NCI-H2196 (cell line): ENCODE data around the gene SBSN.

Source experiments
- DNase-seq: peaks from one replicate; lab custom pipeline; 2025; ENCODE audit not compliant: unreplicated experiment; lab: John Stamatoyannopoulos, UW

The SBSN gene, protein sequence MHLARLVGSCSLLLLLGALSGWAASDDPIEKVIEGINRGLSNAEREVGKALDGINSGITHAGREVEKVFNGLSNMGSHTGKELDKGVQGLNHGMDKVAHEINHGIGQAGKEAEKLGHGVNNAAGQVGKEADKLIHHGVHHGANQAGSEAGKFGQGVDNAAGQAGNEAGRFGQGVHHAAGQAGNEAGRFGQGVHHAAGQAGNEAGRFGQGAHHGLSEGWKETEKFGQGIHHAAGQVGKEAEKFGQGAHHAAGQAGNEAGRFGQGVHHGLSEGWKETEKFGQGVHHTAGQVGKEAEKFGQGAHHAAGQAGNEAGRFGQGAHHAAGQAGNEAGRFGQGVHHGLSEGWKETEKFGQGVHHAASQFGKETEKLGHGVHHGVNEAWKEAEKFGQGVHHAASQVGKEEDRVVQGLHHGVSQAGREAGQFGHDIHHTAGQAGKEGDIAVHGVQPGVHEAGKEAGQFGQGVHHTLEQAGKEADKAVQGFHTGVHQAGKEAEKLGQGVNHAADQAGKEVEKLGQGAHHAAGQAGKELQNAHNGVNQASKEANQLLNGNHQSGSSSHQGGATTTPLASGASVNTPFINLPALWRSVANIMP

DNA sequence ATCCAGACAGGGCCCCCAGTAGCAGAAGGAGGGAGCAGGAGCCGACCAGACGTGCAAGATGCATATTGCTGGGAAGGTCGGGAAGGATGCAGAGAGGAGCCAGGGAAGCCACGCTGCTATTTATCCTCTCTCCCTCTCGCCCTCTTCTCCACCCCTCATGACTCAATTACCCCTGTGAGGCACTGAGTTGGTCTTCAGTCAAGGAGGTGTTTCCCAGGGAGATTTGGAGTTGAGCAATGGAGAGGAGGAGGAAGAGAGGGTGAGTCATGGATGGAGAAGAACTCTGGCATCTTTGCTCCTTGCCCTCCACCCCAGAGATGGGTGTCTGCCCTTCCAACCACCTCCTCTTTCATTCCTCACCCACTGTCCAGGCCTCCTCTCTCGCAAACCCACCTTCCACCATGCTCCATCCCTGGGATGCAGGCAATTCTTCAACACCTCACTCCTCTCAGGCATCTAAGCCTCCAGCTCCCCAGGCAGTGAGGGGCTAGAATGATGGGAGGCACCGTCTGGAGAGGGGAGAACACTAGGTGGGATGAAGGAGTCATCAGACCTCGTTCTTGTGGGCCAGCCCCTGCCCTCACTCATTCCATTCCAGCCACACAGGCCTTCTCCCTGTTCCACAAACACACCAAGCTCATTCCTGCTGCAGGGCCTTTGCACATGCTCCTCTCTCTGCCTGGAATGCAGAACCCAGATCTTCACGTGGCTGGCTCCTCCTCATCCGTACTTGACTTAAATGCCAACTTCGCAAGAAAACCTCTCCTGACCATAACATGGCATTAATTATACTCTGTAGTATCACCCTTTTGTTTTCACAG, at the start of gene SBSN:
Gene SBSN (minus strand): TSS at position 94 of the 821 bp plus-strand sequence. CDS start 30 bp downstream, at position 64.
- DNase-seq, result no peak

DNA sequence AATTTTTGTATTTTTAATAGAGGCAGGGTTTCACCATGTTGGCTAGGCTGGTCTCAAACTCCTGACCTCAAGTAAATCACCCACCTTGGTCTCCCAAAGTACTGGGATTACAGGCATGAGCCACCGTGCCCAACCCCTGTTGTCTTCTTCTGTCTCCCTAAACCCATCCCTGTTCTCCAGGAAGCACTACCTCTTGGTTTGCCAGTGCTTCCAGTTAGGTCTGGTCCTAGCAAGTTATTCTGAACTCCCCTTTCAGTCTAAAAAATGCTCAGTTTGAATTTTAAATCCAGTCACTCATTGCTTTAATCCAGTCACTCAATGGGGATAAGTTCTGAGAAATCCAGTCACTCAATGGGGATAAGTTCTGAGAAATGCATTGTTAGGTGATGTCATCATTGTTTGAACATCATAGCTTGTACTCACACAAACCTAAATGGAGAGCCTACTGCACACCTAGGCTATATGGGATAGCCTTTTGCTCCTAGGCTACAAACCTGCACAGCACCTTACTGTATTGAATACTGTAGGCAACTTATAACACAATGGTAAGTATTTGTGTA, 43.4 kb upstream of the SBSN start:
- no peak for DNase-seq

DNA sequence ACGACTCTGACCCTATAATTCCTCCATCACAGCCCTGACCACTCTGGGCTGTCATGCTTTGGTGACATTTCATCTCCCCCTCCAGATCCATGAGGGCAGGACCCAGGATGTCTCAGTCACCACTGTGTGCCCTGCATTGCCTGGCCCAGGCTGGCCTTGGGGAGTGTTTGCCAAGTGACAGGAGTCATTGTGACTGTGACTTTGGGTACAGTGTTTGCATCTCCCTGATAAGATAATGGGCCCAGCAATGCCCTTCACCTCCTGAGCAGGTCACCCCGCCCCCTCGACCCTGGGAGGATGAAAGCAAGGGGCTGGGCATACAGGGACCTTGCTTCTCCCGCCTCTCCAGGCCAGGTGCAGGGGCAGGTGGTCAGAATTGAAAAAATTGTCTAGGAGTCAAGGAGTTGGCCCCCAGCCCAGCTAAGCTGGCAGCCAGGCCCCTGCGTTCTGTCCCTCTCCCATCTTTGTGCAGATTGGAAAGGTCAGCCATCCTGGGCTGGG, 41.2 kb upstream of the SBSN start:
- DNase-seq, result peak; percentile 9

DNA sequence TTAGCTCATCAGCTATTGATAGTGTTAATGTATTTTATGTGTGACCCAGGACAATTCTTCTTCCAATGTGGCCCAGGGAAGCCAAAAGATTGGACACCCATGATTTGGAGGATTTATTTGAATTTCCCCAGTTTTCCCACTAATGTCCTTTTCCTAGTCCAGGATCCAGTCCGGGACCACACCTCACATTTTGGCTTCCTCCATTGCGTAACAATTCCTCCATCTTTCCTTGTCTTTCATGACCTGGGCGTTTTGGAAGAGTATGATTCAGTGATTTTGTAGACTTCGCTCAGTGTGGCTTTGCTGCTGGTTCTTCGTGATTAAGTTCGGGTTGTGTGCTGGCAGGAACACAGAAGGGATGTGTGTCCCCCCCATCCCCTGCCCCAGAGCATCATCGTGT, 38.6 kb upstream of the SBSN start:
- DNase-seq, result no peak

DNA sequence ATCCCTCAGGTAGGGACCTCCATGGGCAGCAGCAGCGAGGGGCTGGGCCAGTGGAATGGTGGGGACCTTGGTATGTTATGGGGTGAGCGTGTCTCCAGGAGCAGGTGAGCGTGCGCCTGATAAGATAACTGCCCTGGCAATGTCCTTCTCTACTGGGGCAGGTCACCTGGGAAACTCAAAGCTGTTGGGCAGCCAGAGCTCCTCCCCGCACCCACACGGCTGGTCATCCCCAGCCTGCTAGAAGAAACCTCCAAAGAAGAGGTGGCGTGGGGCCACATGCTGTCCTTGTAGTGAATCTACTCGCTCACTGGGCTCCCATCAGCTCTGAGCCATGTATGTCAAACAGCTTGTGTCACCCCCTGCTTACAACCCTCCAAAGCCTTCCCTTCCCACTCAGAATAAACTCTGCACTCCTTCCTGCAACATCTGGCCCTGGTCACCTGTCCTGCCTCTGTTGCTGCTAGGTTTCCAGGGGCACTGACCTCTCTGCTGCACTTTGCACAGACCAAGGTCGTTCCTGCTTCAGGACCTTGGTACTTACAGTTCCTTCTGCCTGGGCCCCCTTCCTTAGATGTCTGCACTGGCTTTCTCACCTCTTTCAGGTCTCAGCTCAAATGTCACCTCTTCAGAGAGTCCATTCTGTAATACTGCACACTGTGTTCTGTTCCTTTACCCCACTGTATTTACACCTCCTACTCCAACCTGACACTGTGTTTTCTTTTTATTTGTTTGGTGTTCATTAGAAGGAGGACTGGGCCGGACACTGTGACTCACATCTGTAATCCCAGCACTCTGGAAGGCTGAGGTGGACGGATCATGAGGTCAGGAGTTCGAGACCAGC, 37.1 kb upstream of the SBSN start:
- no peak for DNase-seq

DNA sequence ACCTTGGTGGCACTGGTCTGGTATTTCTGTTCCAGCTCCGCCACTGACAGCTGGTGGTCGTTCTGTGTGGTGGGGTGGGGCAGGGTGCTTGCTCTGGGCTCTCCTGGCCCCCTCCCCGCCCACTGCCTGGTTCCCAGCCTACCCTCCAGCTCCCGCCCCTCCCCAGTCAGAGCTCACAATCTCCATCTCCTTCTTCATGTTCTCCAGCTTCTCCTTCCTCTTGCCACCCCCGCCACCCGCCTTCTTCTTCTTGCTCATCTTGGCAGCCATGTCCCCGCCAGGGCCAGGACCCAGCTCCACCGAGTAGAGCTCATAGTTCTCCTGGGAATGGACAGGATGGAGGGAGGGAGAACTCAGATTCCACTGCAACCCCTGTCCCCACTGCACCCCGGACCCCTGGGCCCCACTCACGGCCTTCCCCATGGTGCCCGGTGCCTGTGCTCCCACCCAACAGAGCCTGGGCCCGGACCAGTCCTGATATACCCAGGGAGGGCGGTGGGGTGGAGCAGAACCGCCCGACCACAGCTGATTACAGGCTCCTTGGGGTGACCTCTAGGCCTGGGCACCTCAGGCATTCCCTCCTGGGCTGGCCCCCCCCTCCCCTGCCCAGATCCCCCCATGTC, 35.2 kb upstream of the SBSN start, which contains the start of gene ATP4A:
Gene ATP4A (minus strand): TSS at position 452 of the 623 bp plus-strand sequence. CDS start 29 bp downstream, at position 423.
- DNase-seq, result no peak

DNA sequence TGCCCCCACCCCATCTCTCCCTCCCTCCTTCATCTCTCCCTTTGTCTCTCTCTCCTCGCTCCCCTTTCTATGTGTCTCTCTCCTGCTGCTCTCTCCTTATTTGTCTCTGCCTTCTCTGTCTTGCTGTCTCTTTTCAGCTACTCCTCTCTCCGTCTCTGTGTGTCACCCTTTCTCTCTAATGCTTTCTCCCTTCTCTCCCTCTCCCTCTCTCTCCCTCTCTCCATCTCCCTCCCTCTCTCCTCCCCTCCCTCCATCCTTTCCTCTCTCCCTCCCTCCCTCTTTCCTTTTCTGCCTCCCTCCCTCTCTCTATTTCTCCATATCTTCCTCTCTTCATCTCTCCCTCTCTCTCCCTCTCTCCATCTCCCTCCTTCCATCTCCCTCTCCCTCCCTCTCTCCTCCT, 34.7 kb upstream of the SBSN start:
- no peak for DNase-seq

DNA sequence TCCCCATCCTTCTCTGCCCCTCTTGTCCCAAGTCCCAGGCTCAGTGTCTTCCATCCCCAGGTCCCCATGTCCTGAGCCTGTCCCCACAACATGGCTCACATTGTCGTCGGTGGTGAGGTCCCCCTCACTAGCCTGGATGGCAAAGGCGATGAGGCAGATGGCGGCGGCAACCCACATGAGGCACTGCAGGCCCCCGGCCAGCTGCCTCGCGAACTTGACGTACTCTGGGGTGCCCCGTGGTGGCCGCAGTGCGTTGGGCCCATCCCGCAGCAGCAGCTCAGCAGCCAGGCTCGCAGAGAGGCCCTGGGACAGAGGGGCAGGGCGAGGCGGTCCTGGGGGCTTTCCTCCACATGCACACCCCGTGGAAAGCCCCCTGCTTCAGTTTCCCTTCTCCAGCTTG, 34.2 kb upstream of the SBSN start:
- no peak for DNase-seq

DNA sequence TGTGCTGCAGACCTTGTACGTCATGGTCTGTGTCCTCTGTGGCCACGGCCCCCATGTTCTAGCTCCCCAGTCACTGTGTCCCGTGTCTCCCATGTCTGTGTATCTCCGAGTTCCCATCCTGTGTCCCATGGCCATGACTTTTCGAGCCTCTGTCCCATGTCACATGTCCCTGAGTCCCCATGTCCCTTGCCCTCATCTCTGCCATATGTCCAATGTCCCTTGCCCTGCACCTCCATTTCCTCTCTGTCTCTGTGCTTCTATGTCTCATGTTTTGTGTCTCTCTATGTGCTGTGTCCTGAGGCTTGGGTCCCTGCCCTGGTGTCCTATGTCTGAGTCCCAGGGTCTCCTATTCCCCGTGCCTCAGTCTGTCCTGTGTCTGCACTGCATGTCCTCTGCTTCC, 33.3 kb upstream of the SBSN start:
- DNase-seq, result no peak

DNA sequence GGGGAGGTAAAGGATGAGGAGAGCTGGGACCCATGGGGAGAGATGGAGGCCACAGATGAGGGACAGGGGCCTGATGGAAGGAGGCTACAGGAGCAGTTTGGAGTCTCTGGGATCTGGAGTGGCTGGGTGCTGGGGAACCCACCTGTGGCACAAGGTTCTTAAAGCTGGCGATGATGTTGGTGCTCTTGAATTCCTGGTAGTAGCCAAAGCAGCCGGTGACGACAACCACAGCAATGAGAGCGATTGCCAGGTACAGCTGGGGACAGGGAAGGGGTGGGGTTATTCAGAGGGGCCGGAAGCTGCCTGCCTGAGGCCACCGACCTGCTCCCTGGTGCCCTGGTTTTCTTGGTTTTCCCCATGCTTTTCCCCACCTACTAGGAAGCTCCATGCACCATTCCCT, 32.6 kb upstream of the SBSN start:
- DNase-seq, result no peak

DNA sequence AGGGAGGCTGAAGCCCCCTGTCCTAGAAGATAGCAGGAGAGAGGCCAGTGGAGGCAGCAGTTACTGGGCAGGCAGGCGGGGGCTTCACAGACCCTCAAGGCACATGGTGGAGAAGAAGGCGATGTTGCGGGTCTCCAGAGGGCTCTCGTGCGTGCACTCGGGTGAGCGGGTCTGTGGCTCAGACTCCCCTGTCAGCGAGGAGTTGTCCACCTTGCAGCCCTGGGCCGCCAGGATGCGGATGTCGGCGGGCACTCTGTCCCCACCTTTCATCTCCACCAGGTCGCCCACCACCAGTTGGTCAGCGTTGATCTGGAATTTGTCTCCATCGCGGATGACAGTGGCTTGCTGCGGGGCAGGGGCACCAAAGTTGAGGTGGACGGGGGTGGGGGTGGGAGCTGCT, 32.2 kb upstream of the SBSN start:
- no peak for DNase-seq

DNA sequence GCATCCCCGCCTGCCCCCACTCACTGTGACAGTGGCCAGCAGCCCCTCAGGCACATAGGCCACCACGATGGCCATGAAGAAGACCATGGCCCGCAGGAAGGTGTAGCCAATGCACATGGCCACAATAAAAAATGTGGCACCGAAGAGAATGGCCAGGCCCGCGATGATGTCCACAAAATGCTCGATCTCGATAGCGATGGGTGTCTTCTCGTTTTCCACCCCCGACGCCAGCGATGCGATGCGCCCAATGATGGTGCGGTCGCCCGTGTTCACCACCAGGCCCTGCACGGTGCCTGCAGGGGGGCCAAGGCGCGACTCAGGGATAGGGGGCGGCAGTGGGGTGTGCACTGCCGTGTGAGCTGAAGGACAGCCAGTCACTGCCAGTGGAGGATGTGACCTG, 31.7 kb upstream of the SBSN start:
- DNase-seq, result no peak

DNA sequence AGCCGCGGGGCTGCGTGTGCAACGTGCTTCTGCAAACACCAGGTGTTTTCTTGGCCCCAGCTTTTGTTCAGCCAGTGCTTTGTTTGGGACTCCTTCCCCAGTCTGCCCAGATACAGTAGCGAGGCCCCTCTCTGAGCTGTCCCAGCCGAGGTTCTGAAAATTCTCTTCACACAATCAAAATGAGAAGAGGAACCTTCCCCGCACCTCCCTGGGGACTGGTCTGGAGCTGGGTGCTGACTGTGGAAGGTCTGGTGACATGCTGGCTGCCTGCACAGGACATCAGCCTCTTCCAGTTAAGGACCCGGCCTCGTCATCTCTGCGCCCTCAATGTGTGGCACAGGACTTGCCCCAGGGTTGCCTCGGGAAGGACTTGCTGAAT, 31.2 kb upstream of the SBSN start:
- no peak for DNase-seq

DNA sequence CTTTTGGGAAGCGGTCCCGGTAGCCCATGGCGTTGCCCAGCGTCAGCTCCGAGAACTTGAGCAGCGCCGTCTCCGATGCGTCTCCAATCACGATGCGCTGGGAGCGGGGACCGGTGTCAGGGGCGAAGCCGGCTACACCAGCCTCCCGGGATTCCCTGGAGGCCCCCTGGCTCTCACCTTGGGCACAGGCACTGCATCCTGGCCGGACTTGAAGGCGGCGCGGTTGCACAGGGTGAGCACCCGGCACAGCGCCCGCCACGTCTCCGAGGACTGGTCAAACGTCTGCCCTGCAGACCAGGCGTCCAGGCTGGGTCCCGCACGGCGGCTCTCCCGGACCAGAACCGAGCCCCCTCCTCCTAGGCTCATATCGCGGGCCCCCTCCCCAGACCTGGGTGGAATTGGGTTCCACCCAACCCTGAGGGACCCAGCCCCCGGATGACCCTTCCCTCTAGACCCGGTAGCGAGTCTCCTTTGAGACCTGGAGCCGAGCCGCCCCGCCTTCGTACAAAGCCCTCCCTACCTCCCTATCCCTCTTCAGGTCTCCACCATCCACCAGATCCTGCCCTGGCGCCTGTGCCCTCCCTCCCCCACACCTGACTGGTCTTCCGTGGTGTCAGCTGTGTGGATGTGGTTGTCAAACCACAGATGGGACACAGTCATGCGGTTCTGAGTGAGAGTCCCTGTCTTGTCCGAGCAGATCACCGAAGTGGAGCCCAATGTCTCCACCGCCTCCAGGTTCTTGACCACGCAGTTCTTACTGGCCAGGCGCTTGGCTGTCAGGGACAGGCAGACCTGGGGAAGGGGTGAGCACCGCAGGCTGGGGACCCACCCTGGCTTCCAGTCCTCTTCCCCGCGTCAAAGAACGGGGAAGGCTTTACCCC, 30.5 kb upstream of the SBSN start:
- no peak for DNase-seq

DNA sequence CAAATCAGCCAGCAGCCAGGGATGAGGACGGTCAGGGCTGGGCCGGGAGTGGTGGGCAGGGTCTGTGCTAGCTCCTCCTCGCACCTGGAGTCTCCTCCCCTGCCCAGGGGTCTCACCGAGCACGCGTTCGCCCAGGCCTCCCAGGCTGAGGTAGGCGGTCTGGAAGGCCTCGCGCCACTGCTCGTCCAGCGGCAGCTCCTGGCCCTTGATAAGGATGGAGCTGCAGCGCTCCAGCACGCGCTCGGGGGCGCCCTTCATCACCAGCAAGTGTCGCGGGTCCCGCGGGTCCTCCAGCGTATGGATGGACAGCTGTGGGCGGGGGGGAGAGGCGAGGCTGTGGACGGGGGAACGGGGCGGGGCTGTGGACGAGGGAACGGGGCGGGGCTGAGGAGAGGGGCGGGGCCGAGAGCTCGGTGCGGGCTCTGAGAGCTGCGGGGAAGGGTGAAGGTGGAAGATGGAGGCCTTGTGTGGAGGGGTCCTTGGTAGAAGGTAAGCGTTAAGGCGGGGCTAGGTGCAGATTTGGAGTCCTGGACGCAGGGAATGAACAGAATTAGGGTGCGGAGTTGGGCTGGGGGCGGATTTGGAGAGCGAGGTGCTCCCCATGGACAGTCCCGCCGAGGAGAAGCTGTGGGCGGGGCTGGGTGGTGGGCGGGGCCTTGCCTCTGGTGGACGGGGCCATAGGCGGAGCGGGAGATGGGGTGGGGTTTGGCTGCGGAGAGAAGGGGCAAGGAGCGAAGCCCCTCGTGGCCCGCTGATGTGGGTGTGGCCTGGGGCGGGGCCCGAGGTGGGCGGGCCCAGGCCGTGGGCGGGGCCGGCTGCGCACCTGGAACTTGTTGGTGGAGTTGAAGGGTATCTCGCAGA, 29.7 kb upstream of the SBSN start:
- DNase-seq, result no peak

DNA sequence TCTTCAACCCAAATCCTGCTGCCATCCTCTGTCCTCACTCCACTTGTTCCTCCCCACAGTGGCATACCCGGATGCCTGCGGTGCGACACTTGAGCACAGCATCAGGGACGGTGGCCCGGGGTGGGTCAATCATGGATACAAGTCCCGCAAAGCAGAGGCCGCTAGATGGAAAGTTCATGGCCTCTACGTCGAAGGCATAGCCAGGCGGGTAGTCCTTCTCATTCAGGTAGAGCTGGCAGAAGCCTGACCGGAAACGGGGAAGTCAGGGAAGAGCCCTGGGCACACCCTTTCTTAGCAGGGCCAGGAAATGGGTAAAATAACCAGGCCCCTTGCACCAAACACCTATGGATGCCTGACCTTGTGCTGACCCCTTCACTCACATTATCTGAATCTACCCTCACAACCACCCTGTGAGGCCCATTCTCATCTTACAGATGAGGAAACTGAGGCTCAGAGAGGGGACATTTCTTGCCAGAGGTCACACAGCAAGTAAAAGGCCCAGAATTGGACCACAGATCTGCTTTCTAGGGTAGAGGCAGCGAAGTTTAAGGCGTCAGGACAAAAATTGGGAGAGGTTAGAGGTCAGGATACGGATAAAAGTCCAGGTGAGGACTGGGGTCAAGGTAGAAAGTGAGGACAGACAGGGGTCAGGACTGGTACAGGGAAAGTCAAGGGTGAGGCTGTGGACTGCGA, 28.9 kb upstream of the SBSN start:
- no peak for DNase-seq

DNA sequence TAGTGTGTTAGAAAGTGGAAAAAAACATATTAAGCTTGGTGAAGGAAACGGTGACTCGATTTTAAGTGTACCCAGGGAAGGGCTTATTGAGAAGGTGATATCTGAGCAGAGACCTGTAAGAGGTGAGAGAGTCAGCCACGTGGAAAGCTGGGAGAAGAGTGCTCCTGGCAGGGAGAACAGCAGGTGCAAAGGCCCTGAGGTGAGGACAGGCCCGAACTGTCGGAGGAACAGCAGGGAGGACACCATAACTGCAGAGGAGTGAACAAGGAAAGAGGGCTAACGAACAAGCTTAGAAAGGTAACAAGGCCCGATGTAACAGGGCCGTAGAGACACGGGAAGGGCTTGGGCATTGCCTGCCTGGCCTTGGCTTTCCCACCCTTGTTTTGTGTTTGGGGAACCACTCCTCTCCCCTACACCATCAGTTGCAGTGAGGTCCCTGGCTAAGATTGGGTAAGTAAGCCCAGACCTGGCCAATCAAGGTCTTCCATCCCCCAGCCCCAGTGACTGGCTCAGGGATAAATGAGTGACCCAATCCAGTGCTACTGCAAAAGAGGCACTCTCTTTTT, 28.0 kb upstream of the SBSN start:
- DNase-seq, result no peak
